ENCODE measurements around the gene PP2D1.

Gene PP2D1

DNA sequence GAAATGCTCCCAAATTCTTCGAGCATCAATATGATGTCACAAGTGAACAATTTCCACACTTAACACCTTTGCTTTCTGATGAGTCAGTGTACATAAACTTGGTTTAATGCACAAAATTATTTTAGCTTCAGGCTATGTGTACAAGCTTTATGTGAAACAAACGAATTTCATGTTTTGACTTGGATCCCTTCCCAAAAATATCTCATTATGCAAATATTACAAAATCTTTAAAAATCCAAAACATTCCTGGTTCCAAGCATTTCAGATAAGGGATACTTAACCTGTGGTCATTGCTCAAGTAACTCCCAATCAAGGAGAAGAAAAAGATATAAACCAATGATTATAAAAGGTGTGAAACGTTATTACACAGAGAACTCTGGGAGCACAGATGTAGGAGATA lies 40.0 kb downstream of the PP2D1 start:
- Histone ChIP-seq H3K4me3 (ENCODE audit: control insufficient read depth in 1 of 7, extremely low read depth in 1 of 7, insufficient read depth in 4 of 7, low read depth in 2 of 7, low read length in 6 of 7) (no peak overlapping the region), H3K9me3 (ENCODE audit: control extremely low read depth in 1 of 5, control insufficient read depth in 4 of 5, insufficient read depth in 2 of 5, low read depth in 1 of 5, low read length in 4 of 5) (no peaks in the 10 kb centered on the region), H3K36me3 (ENCODE audit: control insufficient read depth in 4 of 4, insufficient read depth in 4 of 4, low read length in 3 of 4) (peaks cover 16 to 22% (median 19%) of the 10 kb centered on the region in 4 experiments), H3K27ac (ENCODE audit: insufficient read depth in 1 of 2, low read depth in 1 of 2, low read length in 2 of 2, poor library complexity in 1 of 2, severe bottlenecking in 2 of 2) (no peak overlapping the region), H3K27me3 (replicated peaks in 2 of 5; ENCODE audit: control insufficient read depth in 4 of 5, insufficient read depth in 5 of 5, low read length in 4 of 5) (no peaks in the 10 kb centered on the region), H3K4me1 (ENCODE audit: control extremely low read depth in 1 of 4, control insufficient read depth in 4 of 4, insufficient read depth in 4 of 4, low read length in 3 of 4) (no peaks in the 10 kb centered on the region)
- WGBS (ENCODE audit: insufficient coverage) = 100% methylated on average over 2 of the region's 3 CpGs
- ChIA-PET CTCF (no interaction called here), POLR2A (no interaction called here)
- no peak for DNase-seq

DNA sequence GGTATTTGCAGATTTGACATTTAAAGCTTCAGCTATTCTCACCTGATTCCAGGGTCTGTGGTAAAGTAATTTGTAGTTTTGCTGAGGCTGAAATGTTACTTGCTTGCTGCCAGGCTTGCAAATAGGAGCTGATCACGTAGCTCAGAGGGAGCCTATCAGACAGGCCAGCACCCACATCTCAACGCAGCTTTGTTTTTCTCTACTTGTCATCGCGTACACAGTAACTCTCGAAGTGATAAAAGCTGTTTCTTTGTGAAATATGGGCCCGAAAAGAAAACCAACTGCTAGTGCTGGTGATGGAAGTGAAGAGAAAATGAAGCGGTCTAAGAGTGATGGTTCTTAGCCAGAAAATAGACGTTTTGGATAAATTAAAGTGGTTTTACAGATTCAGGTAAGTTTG lies 41.7 kb downstream of the PP2D1 start:
- Histone ChIP-seq H3K4me1 (ENCODE audit: control extremely low read depth in 1 of 4, control insufficient read depth in 4 of 4, insufficient read depth in 4 of 4, low read length in 3 of 4) (no peaks in the 10 kb centered on the region), H3K27me3 (replicated peaks in 2 of 5; ENCODE audit: control insufficient read depth in 4 of 5, insufficient read depth in 5 of 5, low read length in 4 of 5) (no peaks in the 10 kb centered on the region), H3K9me3 (ENCODE audit: control extremely low read depth in 1 of 5, control insufficient read depth in 4 of 5, insufficient read depth in 2 of 5, low read depth in 1 of 5, low read length in 4 of 5) (no peaks in the 10 kb centered on the region), H3K27ac (ENCODE audit: insufficient read depth in 1 of 2, low read depth in 1 of 2, low read length in 2 of 2, poor library complexity in 1 of 2, severe bottlenecking in 2 of 2) (no peak overlapping the region), H3K4me3 (ENCODE audit: control insufficient read depth in 1 of 7, extremely low read depth in 1 of 7, insufficient read depth in 4 of 7, low read depth in 2 of 7, low read length in 6 of 7) (no peak overlapping the region), H3K36me3 (ENCODE audit: control insufficient read depth in 4 of 4, insufficient read depth in 4 of 4, low read length in 3 of 4) (peaks cover 5 to 12% (median 10%) of the 10 kb centered on the region in 4 experiments)
- POLR2A ChIA-PET = interaction anchor here (0.6 to 0.7 kb wide), 2 partner anchors 69 to 188 kb away, joined by 4 to 5 read pairs; no protein-coding TSS in a partner anchor
- CTCF ChIA-PET = interaction anchor here (0.9 kb wide), 1 partner anchor 14 kb away, joined by 3 read pairs; no protein-coding TSS in a partner anchor
- WGBS (ENCODE audit: insufficient coverage) = 95% methylated on average over 5 of the region's 8 CpGs
- DNase-seq = no peak

DNA sequence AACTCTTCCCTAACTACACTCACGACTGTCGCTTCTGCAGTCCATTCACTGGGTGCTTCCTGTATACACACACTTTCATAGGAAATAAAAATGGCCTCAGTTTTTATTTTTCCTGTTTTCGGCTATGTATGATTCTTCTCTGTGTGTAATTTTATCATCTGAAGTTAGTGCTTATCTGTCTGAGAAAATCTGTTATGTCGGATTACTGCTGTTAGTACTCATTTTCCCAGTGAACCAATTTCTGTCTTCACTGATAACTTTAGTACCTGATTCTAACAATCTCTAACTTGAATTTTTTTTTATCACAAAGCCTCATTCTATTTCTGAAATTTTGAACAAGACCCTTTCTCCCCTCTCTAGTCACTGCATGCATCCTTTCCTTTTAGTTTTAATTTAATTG lies 44.3 kb downstream of the PP2D1 start:
- CTCF ChIA-PET = no interaction called here
- POLR2A ChIA-PET = no interaction called here
- WGBS (ENCODE audit: insufficient coverage) = no CpG with 5 or more reads among the region's 4 CpGs
- H3K36me3 ChIP-seq (ENCODE audit: control insufficient read depth in 4 of 4, insufficient read depth in 4 of 4, low read length in 3 of 4) = peaks cover 0 to 9% (median 4%) of the 10 kb centered on the region in 4 experiments
- DNase-seq = no peak
- H3K27ac ChIP-seq (ENCODE audit: insufficient read depth in 1 of 2, low read depth in 1 of 2, low read length in 2 of 2, poor library complexity in 1 of 2, severe bottlenecking in 2 of 2) = no peak overlapping the region
- H3K4me3 ChIP-seq (ENCODE audit: control insufficient read depth in 1 of 7, extremely low read depth in 1 of 7, insufficient read depth in 4 of 7, low read depth in 2 of 7, low read length in 6 of 7) = no peak overlapping the region
- H3K27me3 ChIP-seq (replicated peaks in 2 of 5; ENCODE audit: control insufficient read depth in 4 of 5, insufficient read depth in 5 of 5, low read length in 4 of 5) = no peaks in the 10 kb centered on the region
- H3K4me1 ChIP-seq (ENCODE audit: control extremely low read depth in 1 of 4, control insufficient read depth in 4 of 4, insufficient read depth in 4 of 4, low read length in 3 of 4) = no peaks in the 10 kb centered on the region
- H3K9me3 ChIP-seq (ENCODE audit: control extremely low read depth in 1 of 5, control insufficient read depth in 4 of 5, insufficient read depth in 2 of 5, low read depth in 1 of 5, low read length in 4 of 5) = no peaks in the 10 kb centered on the region

GRCh38 chr3:19967208-19967607 lies 44.9 kb downstream of the PP2D1 start:
- H3K27me3 ChIP-seq (replicated peaks in 2 of 5; ENCODE audit: control insufficient read depth in 4 of 5, insufficient read depth in 5 of 5, low read length in 4 of 5) = no peaks in the 10 kb centered on the region
- DNase-seq = no peak
- WGBS (ENCODE audit: insufficient coverage) = 100% methylated on average over 2 of the region's 6 CpGs
- POLR2A ChIA-PET = no interaction called here
- H3K4me1 ChIP-seq (ENCODE audit: control extremely low read depth in 1 of 4, control insufficient read depth in 4 of 4, insufficient read depth in 4 of 4, low read length in 3 of 4) = no peaks in the 10 kb centered on the region
- no peak overlapping the region for H3K27ac ChIP-seq (ENCODE audit: insufficient read depth in 1 of 2, low read depth in 1 of 2, low read length in 2 of 2, poor library complexity in 1 of 2, severe bottlenecking in 2 of 2)
- no peaks in the 10 kb centered on the region for H3K9me3 ChIP-seq (ENCODE audit: control extremely low read depth in 1 of 5, control insufficient read depth in 4 of 5, insufficient read depth in 2 of 5, low read depth in 1 of 5, low read length in 4 of 5)
- no peak overlapping the region for H3K4me3 ChIP-seq (ENCODE audit: control insufficient read depth in 1 of 7, extremely low read depth in 1 of 7, insufficient read depth in 4 of 7, low read depth in 2 of 7, low read length in 6 of 7)
- peaks cover 0 to 9% (median 3%) of the 10 kb centered on the region in 4 experiments for H3K36me3 ChIP-seq (ENCODE audit: control insufficient read depth in 4 of 4, insufficient read depth in 4 of 4, low read length in 3 of 4)
- CTCF ChIA-PET = interaction anchor here (0.6 kb wide), 1 partner anchor 188 kb away, joined by 3 read pairs; no protein-coding TSS in a partner anchor

- ChIA-PET CTCF (no interaction called here), POLR2A (no interaction called here)
- Histone ChIP-seq H3K27ac (ENCODE audit: insufficient read depth in 1 of 2, low read depth in 1 of 2, low read length in 2 of 2, poor library complexity in 1 of 2, severe bottlenecking in 2 of 2) (no peak overlapping the region), H3K4me3 (ENCODE audit: control insufficient read depth in 1 of 7, extremely low read depth in 1 of 7, insufficient read depth in 4 of 7, low read depth in 2 of 7, low read length in 6 of 7) (no peak overlapping the region), H3K4me1 (ENCODE audit: control extremely low read depth in 1 of 4, control insufficient read depth in 4 of 4, insufficient read depth in 4 of 4, low read length in 3 of 4) (no peaks in the 10 kb centered on the region), H3K9me3 (ENCODE audit: control extremely low read depth in 1 of 5, control insufficient read depth in 4 of 5, insufficient read depth in 2 of 5, low read depth in 1 of 5, low read length in 4 of 5) (no peaks in the 10 kb centered on the region), H3K36me3 (ENCODE audit: control insufficient read depth in 4 of 4, insufficient read depth in 4 of 4, low read length in 3 of 4) (peaks cover 0 to 13% (median 5%) of the 10 kb centered on the region in 4 experiments), H3K27me3 (replicated peaks in 2 of 5; ENCODE audit: control insufficient read depth in 4 of 5, insufficient read depth in 5 of 5, low read length in 4 of 5) (no peaks in the 10 kb centered on the region)
- DNase-seq = no peak
- 84% methylated on average over 2 of the region's 4 CpGs for WGBS (ENCODE audit: insufficient coverage)
Observed at GRCh38 chr3:19961960-19962359, 50.1 kb downstream of the PP2D1 start.

DNA sequence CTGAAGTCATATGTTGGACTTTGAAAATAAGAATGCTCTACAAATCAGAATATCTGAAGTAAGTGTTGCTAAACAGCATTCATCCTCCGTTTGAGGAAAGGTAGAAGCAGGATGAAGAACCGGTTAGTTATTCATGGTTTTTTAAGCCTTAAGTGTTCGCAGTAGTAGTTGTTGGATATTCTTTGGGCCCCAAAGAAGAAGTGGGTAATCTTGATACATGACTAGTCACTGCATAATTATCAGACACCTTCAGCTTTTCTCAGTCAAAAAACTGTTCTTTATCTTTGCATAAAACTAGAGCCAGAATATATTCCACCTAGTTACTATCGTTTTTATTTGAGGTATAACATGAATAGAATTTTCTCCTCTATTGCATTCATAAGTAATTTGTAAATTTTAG lies 51.4 kb downstream of the PP2D1 start:
- Histone ChIP-seq H3K4me1 (ENCODE audit: control extremely low read depth in 1 of 4, control insufficient read depth in 4 of 4, insufficient read depth in 4 of 4, low read length in 3 of 4) (no peaks in the 10 kb centered on the region), H3K9me3 (ENCODE audit: control extremely low read depth in 1 of 5, control insufficient read depth in 4 of 5, insufficient read depth in 2 of 5, low read depth in 1 of 5, low read length in 4 of 5) (no peaks in the 10 kb centered on the region), H3K4me3 (ENCODE audit: control insufficient read depth in 1 of 7, extremely low read depth in 1 of 7, insufficient read depth in 4 of 7, low read depth in 2 of 7, low read length in 6 of 7) (no peak overlapping the region), H3K27me3 (replicated peaks in 2 of 5; ENCODE audit: control insufficient read depth in 4 of 5, insufficient read depth in 5 of 5, low read length in 4 of 5) (no peaks in the 10 kb centered on the region), H3K27ac (ENCODE audit: insufficient read depth in 1 of 2, low read depth in 1 of 2, low read length in 2 of 2, poor library complexity in 1 of 2, severe bottlenecking in 2 of 2) (no peak overlapping the region), H3K36me3 (ENCODE audit: control insufficient read depth in 4 of 4, insufficient read depth in 4 of 4, low read length in 3 of 4) (peaks cover 2 to 12% (median 6%) of the 10 kb centered on the region in 4 experiments)
- no peak for DNase-seq
- POLR2A ChIA-PET = no interaction called here
- WGBS (ENCODE audit: insufficient coverage) = no CpG with 5 or more reads among the region's 4 CpGs
- CTCF ChIA-PET = interaction anchor here (1.0 kb wide), 1 partner anchor 11 kb away, joined by 3 read pairs; no protein-coding TSS in a partner anchor

DNA sequence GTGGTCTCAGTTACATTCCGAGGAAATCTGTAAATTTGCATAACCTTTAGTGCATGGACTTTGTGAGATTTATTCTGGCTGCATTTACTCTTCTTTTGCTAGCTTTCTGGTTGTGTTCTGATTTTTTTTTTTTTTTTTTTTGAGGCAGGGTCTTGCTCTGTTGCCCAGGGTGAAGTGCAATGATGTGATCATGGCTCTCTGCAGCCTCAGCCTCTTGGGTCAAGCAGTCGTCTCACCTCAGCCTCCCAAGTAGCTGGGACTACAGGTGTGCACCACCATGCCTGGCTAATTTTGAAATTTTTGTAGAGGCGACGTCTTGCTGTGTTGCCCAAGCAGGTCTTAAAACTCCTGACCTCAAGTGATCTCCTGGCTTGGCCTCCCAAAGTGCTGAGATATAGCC lies 52.6 kb downstream of the PP2D1 start:
- CTCF ChIA-PET = interaction anchor here (1.1 kb wide), 1 partner anchor 10 kb away, joined by 4 read pairs; no protein-coding TSS in a partner anchor
- H3K4me3 ChIP-seq (ENCODE audit: control insufficient read depth in 1 of 7, extremely low read depth in 1 of 7, insufficient read depth in 4 of 7, low read depth in 2 of 7, low read length in 6 of 7) = no peak overlapping the region
- no peaks in the 10 kb centered on the region for H3K9me3 ChIP-seq (ENCODE audit: control extremely low read depth in 1 of 5, control insufficient read depth in 4 of 5, insufficient read depth in 2 of 5, low read depth in 1 of 5, low read length in 4 of 5)
- peaks cover 5 to 15% (median 13%) of the 10 kb centered on the region in 4 experiments for H3K36me3 ChIP-seq (ENCODE audit: control insufficient read depth in 4 of 4, insufficient read depth in 4 of 4, low read length in 3 of 4)
- POLR2A ChIA-PET = interaction anchor here (0.6 to 1.0 kb wide), 2 partner anchors 10 to 157 kb away, joined by 3 to 4 read pairs; no protein-coding TSS in a partner anchor
- no peak for DNase-seq
- H3K27ac ChIP-seq (ENCODE audit: insufficient read depth in 1 of 2, low read depth in 1 of 2, low read length in 2 of 2, poor library complexity in 1 of 2, severe bottlenecking in 2 of 2) = no peak overlapping the region
- no peaks in the 10 kb centered on the region for H3K27me3 ChIP-seq (replicated peaks in 2 of 5; ENCODE audit: control insufficient read depth in 4 of 5, insufficient read depth in 5 of 5, low read length in 4 of 5)
- H3K4me1 ChIP-seq (ENCODE audit: control extremely low read depth in 1 of 4, control insufficient read depth in 4 of 4, insufficient read depth in 4 of 4, low read length in 3 of 4) = no peaks in the 10 kb centered on the region
- WGBS (ENCODE audit: insufficient coverage) = 100% methylated on average over 2 of the region's 4 CpGs

All from common myeloid progenitor, CD34-positive (primary cell).